KMS-11 (cell line): Measurements from ENCODE around the gene LTN1.
A peak's percentile ranks its signal among the peaks of the same experiment; 100 is the strongest.
"Not testable (repeated sequence)": the region's sequence is repeated elsewhere in the genome, so short reads cannot be mapped to it uniquely, and the experiment has no call there.

Experiments
- H2AFZ ChIP-seq: fragments of 200-600 bp; sonication (generic); 2 replicates; pipeline ENCODE4 v1.6.1; 2016; ENCODE audit warnings: antibody characterized with exemption, mixed run types, low read depth
- H3K27ac ChIP-seq: fragments of 200-600 bp; sonication (generic); 2 replicates; pipeline ENCODE4 v1.6.1; 2016; ENCODE audit warnings: mild to moderate bottlenecking, mixed run types
- H3K27me3 ChIP-seq: fragments of 200-600 bp; sonication (generic); 2 replicates; pipeline ENCODE4 v1.6.1; 2017; ENCODE audit warnings: mild to moderate bottlenecking, low read depth, mixed run types, moderate library complexity; ENCODE audit not compliant: insufficient read depth
- H3K36me3 ChIP-seq: fragments of 200-600 bp; sonication (generic); 2 replicates; pipeline ENCODE4 v1.6.1; 2017; ENCODE audit warnings: mild to moderate bottlenecking, mixed run types; ENCODE audit not compliant: insufficient read depth
- H3K4me1 ChIP-seq: fragments of 200-600 bp; sonication (generic); 2 replicates; pipeline ENCODE4 v1.6.1; 2016; ENCODE audit warnings: mild to moderate bottlenecking, low read depth, mixed run types; ENCODE audit not compliant: poor library complexity, severe bottlenecking
- H3K4me2 ChIP-seq: fragments of 200-600 bp; sonication (generic); 2 replicates; pipeline ENCODE4 v1.7.0; 2016; ENCODE audit warnings: mild to moderate bottlenecking, mixed run types
- H3K4me3 ChIP-seq: fragments of 200-600 bp; sonication (generic); IDR thresholded peaks from 2 replicates; pipeline ENCODE4 v1.6.1; 2017; ENCODE audit warnings: low read depth, low read length, mixed read lengths; ENCODE audit not compliant: insufficient read depth
- H3K79me2 ChIP-seq: fragments of 200-600 bp; sonication (generic); 2 replicates; pipeline ENCODE4 v1.6.1; 2016; ENCODE audit warnings: low read depth, mixed run types; ENCODE audit not compliant: insufficient read depth
- H3K9ac ChIP-seq: fragments of 200-600 bp; sonication (generic); 2 replicates; pipeline ENCODE4 v1.6.1; 2016; ENCODE audit warnings: mild to moderate bottlenecking, mixed run types
- H4K20me1 ChIP-seq: fragments of 200-600 bp; sonication (generic); 2 replicates; pipeline ENCODE4 v1.6.1; 2016; ENCODE audit warnings: mild to moderate bottlenecking, mixed run types; ENCODE audit not compliant: insufficient read depth
- TF ChIP-seq, protein P1 (sequence below): fragments of 200-600 bp; sonication (generic); conservative IDR thresholded peaks from 2 replicates; pipeline ENCODE4 v1.6.1; 2017; ENCODE audit warnings: low read depth, mild to moderate bottlenecking, antibody characterized with exemption, low read length, moderate library complexity, mixed read lengths

LTN1 gene

DNA sequence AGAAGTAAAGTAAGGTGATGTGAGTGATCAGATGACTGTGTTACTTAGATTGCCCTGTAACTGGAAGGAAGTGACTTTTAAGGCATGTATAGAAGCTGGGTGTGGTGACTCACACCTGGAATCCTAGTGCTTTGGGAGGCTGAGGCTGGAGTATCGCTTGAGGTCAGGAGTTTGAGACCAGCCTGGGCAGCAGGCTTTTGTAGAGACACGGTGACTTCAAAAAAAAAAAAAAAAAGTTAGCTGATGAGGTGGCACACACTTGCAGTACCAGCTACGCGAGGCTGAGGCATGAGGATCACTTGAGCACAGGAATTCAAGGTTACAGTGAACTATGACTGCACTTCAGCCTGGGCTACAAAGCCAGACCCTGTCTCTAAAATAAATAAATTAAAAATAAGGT, 29.5 kb upstream of the LTN1 start:
- Histone ChIP-seq H3K4me2 (no peak overlapping the region), H3K4me1 (peaks cover 30% of the 10 kb centered on the region), H3K9ac (no peak overlapping the region), H3K79me2 (peaks cover 41% of the 10 kb centered on the region), H3K27me3 (no peaks in the 10 kb centered on the region), H4K20me1 (no peaks in the 10 kb centered on the region), H3K4me3 (no peak overlapping the region), H3K36me3 (no peaks in the 10 kb centered on the region), H3K27ac (no peak overlapping the region), H2AFZ (no peak overlapping the region)
- TF ChIP-seq, protein P1, sequence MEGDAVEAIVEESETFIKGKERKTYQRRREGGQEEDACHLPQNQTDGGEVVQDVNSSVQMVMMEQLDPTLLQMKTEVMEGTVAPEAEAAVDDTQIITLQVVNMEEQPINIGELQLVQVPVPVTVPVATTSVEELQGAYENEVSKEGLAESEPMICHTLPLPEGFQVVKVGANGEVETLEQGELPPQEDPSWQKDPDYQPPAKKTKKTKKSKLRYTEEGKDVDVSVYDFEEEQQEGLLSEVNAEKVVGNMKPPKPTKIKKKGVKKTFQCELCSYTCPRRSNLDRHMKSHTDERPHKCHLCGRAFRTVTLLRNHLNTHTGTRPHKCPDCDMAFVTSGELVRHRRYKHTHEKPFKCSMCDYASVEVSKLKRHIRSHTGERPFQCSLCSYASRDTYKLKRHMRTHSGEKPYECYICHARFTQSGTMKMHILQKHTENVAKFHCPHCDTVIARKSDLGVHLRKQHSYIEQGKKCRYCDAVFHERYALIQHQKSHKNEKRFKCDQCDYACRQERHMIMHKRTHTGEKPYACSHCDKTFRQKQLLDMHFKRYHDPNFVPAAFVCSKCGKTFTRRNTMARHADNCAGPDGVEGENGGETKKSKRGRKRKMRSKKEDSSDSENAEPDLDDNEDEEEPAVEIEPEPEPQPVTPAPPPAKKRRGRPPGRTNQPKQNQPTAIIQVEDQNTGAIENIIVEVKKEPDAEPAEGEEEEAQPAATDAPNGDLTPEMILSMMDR: no peak

DNA sequence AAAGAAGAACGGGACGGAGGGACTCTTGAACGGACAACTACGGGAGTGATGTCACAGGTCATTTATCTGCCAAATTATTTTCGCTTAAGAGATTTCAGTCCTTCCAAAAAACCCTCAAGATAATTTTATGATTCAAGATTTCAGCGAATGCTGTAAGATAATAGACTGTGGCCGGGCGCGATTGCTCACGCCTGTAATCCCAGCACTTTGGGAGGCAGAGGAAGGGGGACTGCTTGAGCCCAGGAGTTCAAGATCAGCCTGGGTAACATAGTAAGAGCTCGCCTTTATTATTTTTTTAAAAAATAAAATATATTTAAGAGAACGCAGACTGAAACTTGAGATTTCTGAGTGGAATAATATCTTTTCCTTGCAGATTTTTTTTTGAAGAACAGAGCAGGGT, 25.9 kb upstream of the LTN1 start:
- H3K27ac ChIP-seq: peak overlapping the region; percentile 72
- no peaks in the 10 kb centered on the region for H4K20me1 ChIP-seq
- no peaks in the 10 kb centered on the region for H3K36me3 ChIP-seq
- peak overlapping the region; percentile 91 for H2AFZ ChIP-seq
- peaks cover 17% of the 10 kb centered on the region for H3K79me2 ChIP-seq
- peak overlapping the region; percentile 94 for H3K9ac ChIP-seq
- H3K4me3 ChIP-seq: peak overlapping the region; percentile 44
- no peaks in the 10 kb centered on the region for H3K27me3 ChIP-seq
- peak overlapping the region; percentile 97 for H3K4me2 ChIP-seq
- TF ChIP-seq, protein P1: no peak
- peaks cover 14% of the 10 kb centered on the region for H3K4me1 ChIP-seq

DNA sequence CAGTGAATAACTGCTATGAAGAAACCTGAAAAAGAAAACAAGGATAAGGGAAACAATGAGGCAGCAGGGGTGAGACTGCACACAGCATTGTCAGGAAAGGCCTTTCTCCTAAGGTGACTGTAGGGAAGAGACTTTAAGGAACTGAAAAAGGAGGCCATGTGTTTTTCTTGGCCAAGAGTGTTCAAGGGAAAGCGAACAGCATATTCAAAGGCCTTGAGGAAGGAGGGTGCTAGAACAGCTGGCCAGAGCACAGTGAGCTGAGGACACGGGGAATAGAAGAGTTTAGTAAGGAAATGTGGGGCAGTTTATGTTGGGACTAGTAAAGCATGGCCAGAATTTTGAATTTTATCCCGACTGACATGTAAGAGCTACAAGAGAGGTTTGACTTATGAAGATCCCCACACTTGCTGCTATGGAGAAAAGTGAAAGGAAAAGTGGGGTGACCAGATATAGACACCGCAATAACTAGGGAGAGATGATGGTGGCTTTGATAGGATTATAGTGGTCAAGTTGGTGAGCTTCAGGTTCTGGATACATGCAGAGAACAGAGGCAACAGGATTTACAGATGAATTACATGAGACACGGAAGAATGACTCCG, 25.1 kb upstream of the LTN1 start:
- H3K27ac ChIP-seq: no peak overlapping the region
- no peak overlapping the region for H2AFZ ChIP-seq
- H3K9ac ChIP-seq: no peak overlapping the region; the same call in 1 of the 2 replicates
- H3K27me3 ChIP-seq: no peaks in the 10 kb centered on the region
- no peak overlapping the region for H3K4me3 ChIP-seq
- no peaks in the 10 kb centered on the region for H4K20me1 ChIP-seq
- peaks cover 14% of the 10 kb centered on the region for H3K4me1 ChIP-seq
- no peaks in the 10 kb centered on the region for H3K36me3 ChIP-seq
- peak overlapping the region; percentile 97 for H3K4me2 ChIP-seq
- TF ChIP-seq, protein P1: no peak
- peaks cover 17% of the 10 kb centered on the region for H3K79me2 ChIP-seq

DNA sequence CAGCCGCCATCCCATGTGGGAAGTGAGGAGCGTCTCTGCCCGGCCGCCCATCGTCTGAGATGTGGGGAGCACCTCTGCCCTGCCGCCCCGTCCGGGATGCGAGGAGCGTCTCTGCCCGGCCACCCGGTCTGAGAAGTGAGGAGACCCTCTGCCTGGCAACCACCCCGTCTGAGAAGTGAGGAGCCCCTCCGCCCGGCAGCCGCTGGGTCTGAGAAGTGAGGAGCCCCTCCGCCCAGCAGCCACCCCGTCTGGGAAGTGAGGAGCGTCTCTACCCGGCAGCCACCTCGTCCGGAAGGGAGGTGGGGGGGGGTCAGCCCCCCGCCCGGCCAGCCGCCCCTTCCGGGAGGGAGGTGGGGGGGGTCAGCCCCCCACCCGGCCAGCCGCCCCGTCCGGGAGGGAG, 18.6 kb upstream of the LTN1 start:
- not testable (repeated sequence) for H3K4me3 ChIP-seq

DNA sequence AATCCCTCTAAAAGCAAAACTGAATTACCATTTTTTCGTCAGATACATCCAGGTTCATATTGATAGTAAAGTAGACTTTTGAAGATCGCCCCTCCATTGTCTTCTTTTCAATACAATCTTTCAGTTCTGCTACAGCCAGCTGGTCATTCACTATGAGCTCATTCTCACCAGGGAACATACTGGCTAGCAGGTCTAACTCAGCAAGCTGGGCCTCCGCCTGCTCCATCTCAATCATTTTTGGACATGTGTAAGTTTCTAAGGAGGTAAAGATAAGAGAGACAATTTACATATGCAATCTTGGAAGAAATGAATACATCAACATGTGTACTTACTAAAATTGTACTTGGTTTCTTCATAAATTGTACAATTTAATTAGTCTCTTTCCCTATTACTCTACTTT, 15.7 kb upstream of the LTN1 start:
- no peak overlapping the region for H3K4me2 ChIP-seq
- no peak overlapping the region for H3K4me3 ChIP-seq
- H3K36me3 ChIP-seq: no peaks in the 10 kb centered on the region
- H3K27ac ChIP-seq: no peak overlapping the region
- no peak overlapping the region for H2AFZ ChIP-seq
- H3K27me3 ChIP-seq: no peaks in the 10 kb centered on the region
- no peaks in the 10 kb centered on the region for H3K79me2 ChIP-seq
- TF ChIP-seq, protein P1: no peak
- H4K20me1 ChIP-seq: no peaks in the 10 kb centered on the region
- H3K9ac ChIP-seq: no peak overlapping the region
- H3K4me1 ChIP-seq: no peaks in the 10 kb centered on the region

More for the DNA sequence above, 18.6 kb upstream of the LTN1 start:
- H3K9ac ChIP-seq, H3K27ac ChIP-seq, H2AFZ ChIP-seq, H3K4me1 ChIP-seq, H3K27me3 ChIP-seq, H3K36me3 ChIP-seq, H3K4me2 ChIP-seq, H3K79me2 ChIP-seq, H4K20me1 ChIP-seq: not testable (repeated sequence)
